Loucy (cell line): ENCODE measurements around the gene LGALS1.

ENCODE experiments used
- EZH2phosphoT487 ChIP-seq: fragments of 200-600 bp; IDR thresholded peaks from 2 replicates; pipeline ENCODE4 v1.6.1; 2018; ENCODE audit warnings: antibody characterized with exemption, mild to moderate bottlenecking, moderate library complexity, borderline replicate concordance
- TF ChIP-seq, protein P1 (sequence below): fragments of 200-600 bp; sonication (generic); conservative IDR thresholded peaks from 2 replicates; pipeline ENCODE4 v1.5.1; 2014; ENCODE audit warnings: mild to moderate bottlenecking, antibody characterized with exemption, low read length

GRCh38 chr22:37684803-37685615 lies 9.6 kb downstream of the LGALS1 start:
- TF ChIP-seq, protein P1, sequence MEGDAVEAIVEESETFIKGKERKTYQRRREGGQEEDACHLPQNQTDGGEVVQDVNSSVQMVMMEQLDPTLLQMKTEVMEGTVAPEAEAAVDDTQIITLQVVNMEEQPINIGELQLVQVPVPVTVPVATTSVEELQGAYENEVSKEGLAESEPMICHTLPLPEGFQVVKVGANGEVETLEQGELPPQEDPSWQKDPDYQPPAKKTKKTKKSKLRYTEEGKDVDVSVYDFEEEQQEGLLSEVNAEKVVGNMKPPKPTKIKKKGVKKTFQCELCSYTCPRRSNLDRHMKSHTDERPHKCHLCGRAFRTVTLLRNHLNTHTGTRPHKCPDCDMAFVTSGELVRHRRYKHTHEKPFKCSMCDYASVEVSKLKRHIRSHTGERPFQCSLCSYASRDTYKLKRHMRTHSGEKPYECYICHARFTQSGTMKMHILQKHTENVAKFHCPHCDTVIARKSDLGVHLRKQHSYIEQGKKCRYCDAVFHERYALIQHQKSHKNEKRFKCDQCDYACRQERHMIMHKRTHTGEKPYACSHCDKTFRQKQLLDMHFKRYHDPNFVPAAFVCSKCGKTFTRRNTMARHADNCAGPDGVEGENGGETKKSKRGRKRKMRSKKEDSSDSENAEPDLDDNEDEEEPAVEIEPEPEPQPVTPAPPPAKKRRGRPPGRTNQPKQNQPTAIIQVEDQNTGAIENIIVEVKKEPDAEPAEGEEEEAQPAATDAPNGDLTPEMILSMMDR: no peak
- TF ChIP-seq EZH2phosphoT487: no peak
